PFSK-1 (cell line): ENCODE measurements around the gene ANKMY2.

Experiments used
- FOXP2 ChIP-seq: optimal IDR thresholded peaks from 2 replicates; pipeline ENCODE3; 2011; ENCODE audit warnings: borderline replicate concordance, control low read depth, inconsistent platforms; ENCODE audit not compliant: insufficient read depth; ENCODE audit errors: extremely low read length, extremely low read depth
- POLR2AphosphoS5 ChIP-seq: IDR thresholded peaks from 2 replicates; pipeline ENCODE4 v1.6.1; 2012; ENCODE audit warnings: low read depth, mild to moderate bottlenecking, control low read depth, low read length, moderate library complexity
- REST ChIP-seq, 2 experiments: IDR thresholded peaks; 2 replicates each; pipeline versions ENCODE4 v1.6.1 to v1.8.0; 2011 to 2012; ENCODE audit warnings: low read depth in 2 of 2, low read length in 2 of 2, control low read depth in 1 of 2, inconsistent platforms in 1 of 2, mild to moderate bottlenecking in 1 of 2, moderate library complexity in 1 of 2; ENCODE audit not compliant: insufficient read depth in 1 of 2
- SIN3A ChIP-seq: IDR thresholded peaks from 2 replicates; pipeline ENCODE4 v1.6.1; 2012; ENCODE audit warnings: mild to moderate bottlenecking, low read length, moderate library complexity, borderline replicate concordance; ENCODE audit not compliant: insufficient read depth
- TAF1 ChIP-seq: IDR thresholded peaks from 2 replicates; pipeline ENCODE4 v1.6.1; 2012; ENCODE audit warnings: low read length, control low read depth, borderline replicate concordance; ENCODE audit not compliant: insufficient read depth

ANKMY2 gene

GRCh38 chr7:16561943-16562342 lies 83.6 kb downstream of the ANKMY2 start:
- no peak for TF ChIP-seq FOXP2

- no peak for TF ChIP-seq TAF1
- no peak for TF ChIP-seq REST (IDR thresholded peaks at IDR 0.05; ENCODE audit: insufficient read depth in 1 of 2, low read depth in 2 of 2, low read length in 2 of 2)
- no peak for TF ChIP-seq SIN3A
- no peak for TF ChIP-seq FOXP2
- TF ChIP-seq POLR2AphosphoS5 = no peak
These were observed 85.9 kb downstream of the ANKMY2 start for GRCh38 chr7:16559497-16560179.

GRCh38 chr7:16558761-16559302 lies 86.7 kb downstream of the ANKMY2 start:
- TF ChIP-seq POLR2AphosphoS5 = no peak
- no peak for TF ChIP-seq FOXP2
- TF ChIP-seq REST (IDR thresholded peaks at IDR 0.05; ENCODE audit: insufficient read depth in 1 of 2, low read depth in 2 of 2, low read length in 2 of 2) = no peak
- TF ChIP-seq TAF1 = no peak
- TF ChIP-seq SIN3A = no peak

GRCh38 chr7:16556359-16556758 lies 89.2 kb downstream of the ANKMY2 start:
- TF ChIP-seq FOXP2 (no peak), TAF1 (no peak), POLR2AphosphoS5 (no peak), SIN3A (no peak), REST (IDR thresholded peaks at IDR 0.05; ENCODE audit: insufficient read depth in 1 of 2, low read depth in 2 of 2, low read length in 2 of 2) (no peak)

GRCh38 chr7:16554518-16555236 lies 90.9 kb downstream of the ANKMY2 start:
- no peak for TF ChIP-seq TAF1
- TF ChIP-seq POLR2AphosphoS5 = no peak

GRCh38 chr7:16550671-16551070 lies 94.9 kb downstream of the ANKMY2 start:
- TF ChIP-seq FOXP2 (no peak), TAF1 (no peak), SIN3A (no peak), POLR2AphosphoS5 (no peak), REST (IDR thresholded peaks at IDR 0.05; ENCODE audit: insufficient read depth in 1 of 2, low read depth in 2 of 2, low read length in 2 of 2) (no peak)
